Stimulated activated CD4-positive, alpha-beta T cell treated with anti-CD3 and anti-CD28 coated beads, Interleukin-4, amount 100 ng/mL, for 4 hours (primary cell): ENCODE data around the gene SKIC2.
A peak's percentile ranks its signal among the peaks of the same experiment; 100 is the strongest.
"Not testable (repeated sequence)": the region's sequence is repeated elsewhere in the genome, so short reads cannot be mapped to it uniquely, and the experiment has no call there.

Experiments
- DNase-seq, 2 experiments: peaks; one replicate each; pipeline ENCODE4 v3.0.0-alpha.2; 2020

SKIC2 gene

DNA sequence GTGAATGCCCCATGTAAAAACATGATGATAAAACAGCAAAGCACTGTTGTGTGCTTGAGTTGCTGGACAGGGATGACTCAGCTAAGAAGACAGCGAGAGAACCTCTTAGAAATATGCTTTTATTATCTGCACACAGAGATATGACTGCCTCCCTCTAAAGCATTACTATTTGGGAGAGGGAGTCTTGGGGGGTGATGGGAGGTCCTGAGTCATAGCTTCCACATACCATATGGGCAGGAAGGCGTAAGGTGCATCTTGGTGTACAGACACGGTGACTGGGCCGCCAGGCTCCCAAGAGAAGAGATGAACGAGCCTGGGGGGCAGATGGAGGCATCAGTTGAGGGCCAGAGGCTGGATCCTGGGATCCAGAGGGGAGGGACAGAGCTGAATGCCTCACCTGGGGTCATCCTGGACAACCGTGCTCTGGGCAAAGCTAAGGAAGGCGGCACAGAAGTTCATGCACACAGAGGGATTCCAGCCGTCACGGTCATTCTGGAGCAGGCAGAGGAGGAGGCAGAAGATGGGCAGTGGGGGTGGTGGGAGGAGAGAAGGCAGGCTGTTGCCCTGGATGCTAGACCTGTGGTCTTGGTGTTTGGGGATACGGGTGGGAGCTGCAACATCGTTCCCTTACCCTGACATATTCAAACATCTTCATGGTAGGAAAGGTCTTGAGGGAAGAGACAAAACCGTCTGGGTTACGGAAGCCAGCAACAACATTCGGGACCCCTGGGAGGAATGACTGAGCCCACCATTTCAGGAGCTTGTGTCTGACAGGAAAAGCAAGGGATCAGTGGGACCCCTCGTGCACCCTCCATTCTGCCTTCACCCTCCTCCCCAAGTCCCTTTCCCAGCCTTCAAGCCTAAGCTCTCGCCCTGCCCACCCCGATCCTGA lies 11.0 kb downstream of the SKIC2 start:
- DNase-seq, result no peak

DNA sequence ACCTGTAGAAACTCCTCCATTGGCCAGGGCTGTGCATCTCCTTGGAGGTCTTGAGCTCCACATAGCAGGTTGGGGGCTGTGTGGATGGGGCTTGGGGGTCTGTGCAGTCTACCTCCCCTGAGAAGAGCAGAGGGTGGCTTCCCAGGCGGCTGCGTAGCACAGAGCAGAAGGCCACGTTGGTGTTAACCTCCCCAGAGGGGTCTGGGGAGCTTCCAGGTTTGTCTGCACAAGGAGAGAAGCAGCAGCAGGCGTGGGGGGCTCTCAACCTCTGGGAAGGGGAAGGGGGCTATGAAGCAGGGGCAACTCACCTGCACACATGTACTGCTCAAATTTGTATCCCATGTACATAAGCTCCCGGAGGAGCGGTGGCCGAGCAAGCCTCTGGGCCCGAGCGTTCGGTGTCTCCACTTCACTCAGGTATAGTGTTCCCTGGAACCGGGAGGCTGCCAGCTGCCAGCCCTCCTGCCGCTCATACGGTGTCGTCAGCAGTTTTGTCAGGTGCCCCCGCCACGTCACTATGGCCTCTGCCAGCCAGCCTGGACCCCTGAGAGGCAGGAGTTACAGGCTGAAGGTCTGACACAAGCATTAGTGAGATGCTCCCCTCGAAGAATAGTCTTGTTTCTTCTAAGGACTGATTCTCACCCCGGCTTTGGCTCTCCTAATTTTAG lies 11.8 kb downstream of the SKIC2 start:
- DNase-seq, result no peak

DNA sequence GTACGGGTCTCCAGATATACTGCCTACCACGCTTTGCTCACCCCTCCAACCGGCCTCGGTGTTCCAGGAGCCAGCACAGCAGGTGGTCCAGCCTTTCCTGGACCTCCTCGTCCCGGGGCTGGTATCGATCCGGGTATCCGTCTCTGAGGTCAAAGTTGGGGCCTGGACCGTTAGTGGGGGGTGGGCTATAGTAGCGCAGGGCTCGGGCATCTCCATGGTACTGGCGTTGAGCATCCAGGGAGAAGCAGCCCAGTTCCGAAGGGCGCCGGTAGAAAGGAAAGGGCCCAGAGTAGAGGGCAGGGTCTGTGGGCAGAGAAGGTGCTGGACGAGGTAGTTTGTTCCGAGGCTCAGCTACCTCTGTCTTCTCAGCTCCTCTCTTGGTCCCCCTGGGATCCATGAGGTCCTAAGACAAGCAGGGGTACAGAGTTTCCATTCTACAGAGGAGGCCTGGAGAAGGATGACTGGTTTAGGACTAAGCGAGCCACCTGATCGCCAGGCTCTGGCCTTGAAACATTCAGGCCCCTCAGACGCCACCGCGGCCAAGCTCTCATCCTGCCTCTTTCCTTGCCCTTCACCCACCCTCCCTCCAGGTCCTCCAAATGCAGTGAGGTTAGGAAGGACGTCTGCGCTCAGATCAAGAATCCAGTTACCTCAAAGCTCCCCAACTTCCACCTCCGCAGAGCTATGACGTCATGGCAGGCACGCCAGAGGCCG lies 12.5 kb downstream of the SKIC2 start:
- DNase-seq, result no peak

DNA sequence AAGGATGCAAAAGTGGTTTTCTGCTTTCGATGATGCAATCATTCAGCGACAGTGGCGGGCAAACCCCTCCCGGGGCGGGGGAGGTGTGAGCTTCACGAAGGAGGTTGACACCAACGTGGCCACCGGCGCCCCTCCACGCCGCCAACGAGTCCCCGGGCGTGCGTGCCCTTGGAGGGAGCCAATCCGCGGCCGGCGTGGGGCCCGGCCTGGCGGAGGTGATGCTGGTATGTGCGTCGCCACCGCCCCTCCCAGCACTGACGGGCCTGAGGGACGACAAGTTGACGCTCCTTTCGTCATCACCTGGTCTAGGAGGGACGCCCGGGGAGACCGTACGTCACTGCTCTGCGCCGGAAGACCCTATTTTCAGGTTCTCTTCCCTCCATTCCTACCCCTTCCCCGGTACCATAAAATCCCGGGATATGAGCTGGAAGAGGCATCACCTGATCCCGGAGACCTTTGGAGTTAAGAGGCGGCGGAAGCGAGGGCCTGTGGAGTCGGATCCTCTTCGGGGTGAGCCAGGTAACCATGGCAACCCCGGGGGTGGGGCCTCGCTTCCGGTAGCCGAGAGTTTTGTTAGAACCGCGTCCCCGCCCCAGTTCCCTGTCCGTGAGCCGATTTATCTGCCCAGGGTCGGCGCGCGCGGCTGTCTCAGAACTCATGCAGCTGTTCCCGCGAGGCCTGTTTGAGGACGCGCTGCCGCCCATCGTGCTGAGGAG lies 13.2 kb downstream of the SKIC2 start, which contains the start of gene DXO:
Gene DXO (minus strand): TSS at position 146 of the 716 bp plus-strand sequence. CDS start 463 bp downstream, outside the sequence.
- peak; percentile 92 to 99 for DNase-seq

DNA sequence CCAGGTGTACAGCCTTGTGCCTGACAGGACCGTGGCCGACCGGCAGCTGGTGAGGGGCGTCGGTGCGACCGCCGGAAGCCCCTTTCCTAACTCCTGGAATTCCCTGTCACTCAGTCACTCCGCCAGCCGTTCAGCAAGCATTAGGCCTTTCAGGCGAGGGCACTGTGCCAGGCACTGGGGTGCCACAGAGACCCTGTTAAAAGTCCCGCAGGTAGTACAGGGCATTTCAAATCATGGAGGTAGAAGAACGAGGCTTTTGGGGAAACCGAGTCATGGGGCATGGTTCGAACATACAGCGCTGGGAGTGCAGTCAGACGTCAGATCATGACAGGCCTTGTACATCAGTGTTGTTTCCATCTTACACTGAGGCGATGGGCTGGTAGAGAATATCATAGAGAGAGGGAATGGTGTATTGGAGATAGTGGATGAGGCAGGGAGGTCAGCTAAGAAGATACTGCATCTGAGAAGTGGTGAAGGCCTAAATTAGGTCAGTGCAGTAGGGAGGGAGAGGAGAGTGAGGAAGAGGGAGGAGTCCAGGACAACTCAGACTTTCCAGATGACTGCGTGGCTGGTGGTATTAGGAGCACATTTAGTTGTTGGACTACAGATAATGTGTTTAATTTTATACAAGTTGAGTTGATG lies 13.9 kb downstream of the SKIC2 start:
- no peak for DNase-seq

DNA sequence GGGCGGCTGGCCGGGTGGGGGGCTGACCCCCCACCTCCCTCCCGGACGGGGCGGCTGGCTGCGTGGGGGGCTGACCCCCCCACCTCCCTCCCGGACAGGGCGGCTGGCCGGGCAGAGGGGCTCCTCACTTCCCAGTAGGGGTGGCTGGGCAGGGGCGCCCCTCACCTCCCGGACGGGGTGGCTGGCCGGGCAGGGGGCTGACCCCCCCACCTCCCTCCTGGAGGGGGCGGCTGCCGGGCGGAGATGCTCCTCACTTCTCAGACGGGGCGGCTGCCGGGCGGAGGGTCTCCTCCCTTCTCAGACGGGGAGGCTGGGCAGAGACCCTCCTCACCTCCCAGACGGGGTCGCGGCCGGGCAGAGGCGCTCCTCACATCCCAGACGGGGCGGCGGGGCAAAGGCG lies 17.1 kb downstream of the SKIC2 start:
- DNase-seq, result not testable (repeated sequence)

DNA sequence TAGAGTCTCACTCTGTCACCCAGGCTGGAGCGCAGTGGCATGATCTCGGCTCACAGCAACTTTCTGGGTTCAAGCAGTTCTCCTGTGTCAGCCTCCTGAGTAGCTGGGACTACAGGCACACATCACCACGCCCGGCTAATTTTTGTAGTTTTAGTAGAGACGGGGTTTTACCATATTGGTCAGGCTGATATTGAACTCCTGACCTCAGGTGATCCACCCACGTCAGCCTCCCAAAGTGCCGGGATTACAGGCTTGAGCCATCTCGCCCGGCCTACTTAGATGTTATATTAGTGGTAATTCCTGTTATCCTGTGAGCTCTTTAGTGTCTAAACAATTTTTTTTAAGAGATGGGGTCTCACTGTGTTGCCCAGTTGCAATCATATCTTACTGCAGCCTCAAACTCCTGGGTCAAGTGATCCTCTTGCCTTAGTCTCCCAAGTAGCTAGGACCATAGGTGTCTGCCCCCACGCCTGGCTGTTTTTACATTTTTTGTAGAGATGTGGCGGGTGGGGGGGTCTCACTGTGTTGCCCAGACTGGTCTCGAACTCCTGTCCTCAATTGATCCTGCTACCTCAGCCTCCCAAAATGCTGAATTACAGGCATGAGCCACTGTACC lies 18.9 kb downstream of the SKIC2 start:
- DNase-seq, result no peak

DNA sequence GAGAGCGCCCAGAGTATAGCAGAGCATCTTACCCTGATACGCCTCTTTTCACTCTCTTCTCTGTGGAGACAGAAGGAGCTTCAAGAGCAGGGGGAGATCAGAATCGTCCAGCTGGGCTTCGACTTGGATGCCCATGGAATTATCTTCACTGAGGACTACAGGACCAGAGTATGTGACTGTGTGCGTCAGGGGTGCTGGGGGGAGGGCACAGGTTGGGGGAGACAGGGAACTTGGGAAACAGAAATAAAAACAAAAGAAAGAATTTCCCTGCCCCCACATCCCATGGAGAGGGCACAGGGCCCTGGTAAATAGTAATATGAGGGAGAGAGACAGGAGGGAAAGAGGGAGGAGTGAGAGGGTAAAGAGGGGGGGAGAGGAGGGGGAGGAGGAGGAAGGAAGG lies 19.9 kb downstream of the SKIC2 start:
- no peak for DNase-seq

DNA sequence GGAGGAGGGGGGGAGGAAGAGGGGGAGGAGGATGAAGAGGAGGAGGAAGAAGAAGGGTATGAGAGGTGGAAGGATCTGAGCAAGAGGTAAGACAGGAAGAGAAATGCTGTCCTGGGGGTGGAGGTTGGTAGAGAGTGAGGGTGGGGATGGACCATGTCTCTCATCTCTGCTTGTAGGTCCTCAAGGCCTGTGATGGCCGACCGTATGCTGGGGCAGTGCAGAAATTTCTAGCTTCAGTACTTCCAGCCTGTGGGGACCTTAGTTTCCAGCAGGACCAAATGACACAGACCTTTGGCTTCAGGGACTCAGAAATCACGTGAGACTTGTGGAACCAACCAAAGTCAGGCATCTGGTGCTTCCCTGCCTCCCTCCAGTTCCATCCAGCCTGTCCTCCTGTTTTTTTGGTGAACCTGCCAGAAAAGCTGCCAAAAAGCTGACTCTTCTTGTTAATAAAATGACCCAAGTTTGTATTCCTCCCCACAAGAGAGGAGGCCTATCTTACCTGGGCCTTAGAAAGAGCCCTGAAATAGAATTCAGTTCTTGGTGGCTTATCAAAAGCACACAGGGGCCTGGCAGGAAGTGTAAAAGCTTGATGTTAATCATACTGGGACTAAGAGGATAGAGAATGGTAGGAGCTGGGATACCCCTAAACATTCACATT lies 20.4 kb downstream of the SKIC2 start:
- DNase-seq, result no peak

DNA sequence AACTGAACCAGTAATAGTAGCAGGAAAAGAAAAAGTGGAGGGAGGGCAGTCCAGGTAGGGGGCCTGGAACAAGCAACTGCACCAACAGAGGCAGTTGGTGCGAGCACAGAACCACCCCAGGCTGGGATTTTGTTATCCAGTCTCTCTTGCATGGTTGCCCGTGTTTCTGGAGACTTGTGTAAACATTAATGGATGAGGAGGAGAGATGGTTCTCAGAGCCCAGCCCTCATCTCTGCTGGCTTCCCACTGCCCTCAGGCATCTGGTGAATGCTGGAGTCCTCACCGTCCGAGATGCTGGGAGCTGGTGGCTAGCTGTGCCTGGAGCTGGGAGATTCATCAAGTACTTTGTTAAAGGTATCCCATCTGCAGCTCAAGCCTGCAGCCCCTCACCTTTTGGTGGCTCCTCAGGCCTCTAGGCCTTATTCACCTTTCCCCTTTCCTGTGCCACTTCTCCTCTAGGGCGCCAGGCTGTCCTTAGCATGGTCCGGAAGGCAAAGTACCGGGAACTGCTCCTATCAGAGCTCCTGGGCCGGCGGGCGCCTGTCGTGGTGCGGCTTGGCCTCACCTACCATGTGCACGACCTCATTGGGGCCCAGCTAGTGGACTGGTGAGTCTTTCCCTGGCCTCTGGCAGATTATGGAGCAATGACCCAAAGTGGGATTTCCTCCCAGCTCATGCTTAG lies 21.4 kb downstream of the SKIC2 start:
- DNase-seq, result not testable (repeated sequence)

DNA sequence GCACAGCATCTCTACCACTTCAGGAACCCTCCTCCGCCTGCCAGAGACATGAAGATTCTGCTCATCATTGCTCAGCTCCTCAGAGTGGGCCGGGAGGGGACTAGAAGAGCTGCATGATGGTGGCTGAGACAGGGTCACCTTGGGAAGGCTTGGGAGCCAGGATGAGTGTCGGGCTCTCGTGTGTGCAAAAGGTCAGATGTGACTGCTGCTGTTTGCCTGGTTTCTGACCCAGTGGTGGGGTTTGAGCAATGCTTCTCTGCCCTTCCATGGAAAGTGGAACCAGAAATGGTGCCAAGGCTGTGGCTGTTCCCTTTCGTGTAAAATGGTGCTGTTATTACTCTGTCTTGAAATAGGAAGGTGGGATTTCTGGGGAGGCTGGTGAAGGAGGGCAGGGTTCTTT lies 22.0 kb downstream of the SKIC2 start:
- not testable (repeated sequence) for DNase-seq

DNA sequence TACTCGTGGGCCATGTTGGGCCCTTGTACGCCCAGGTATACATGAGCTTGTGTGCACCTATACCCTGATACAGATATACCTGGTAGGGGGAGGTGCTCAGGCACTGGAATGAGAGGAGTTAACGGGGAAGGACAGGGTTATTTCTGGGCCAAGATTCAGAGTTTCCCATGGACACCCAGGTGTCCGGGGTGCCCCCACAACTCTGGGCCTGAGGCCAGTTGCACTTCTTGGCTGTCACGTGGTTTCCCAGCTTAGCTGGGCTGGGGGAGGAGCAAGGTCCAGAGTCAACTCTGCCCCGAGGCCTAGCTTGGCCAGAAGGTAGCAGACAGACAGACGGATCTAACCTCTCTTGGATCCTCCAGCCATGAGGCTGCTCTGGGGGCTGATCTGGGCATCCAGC lies 22.8 kb downstream of the SKIC2 start, which contains the start of gene C4A:
Gene C4A (plus strand): TSS at position 314 of the 400 bp plus-strand sequence. CDS start 51 bp downstream, at position 365.
- not testable (repeated sequence) for DNase-seq

DNA sequence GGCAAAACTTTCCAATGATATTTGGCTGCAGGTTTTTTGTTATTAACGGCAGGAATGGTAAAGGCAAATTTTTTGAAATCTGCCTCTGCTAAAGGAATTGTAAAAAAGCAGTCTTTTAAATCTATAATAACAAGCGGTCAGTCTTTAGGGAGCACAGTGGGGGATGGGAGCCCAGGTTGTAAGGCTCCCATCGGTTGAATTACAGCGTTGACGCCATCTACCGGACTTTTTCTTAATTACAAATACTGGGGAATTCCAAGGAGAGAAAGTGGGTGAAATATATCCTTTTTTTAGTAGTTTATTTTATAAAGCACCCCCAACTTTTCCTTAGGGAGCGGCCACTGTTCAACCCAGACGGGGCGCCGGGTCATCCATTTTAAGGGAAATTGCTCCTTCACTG lies 30.4 kb downstream of the SKIC2 start:
- DNase-seq, result not testable (repeated sequence)

DNA sequence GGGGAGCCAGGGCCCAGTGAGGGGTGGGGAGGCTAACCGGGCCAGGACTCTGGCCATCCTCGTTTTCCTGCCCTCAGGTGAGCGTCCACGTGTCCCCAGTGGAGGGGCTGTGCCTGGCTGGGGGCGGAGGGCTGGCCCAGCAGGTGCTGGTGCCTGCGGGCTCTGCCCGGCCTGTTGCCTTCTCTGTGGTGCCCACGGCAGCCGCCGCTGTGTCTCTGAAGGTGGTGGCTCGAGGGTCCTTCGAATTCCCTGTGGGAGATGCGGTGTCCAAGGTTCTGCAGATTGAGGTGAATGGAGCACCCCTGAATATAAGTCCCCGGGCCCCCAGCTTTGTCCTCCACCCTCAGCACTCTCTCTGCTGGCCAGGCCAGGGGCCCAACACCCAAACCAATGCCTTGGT lies 35.4 kb downstream of the SKIC2 start:
- DNase-seq, result not testable (repeated sequence)

DNA sequence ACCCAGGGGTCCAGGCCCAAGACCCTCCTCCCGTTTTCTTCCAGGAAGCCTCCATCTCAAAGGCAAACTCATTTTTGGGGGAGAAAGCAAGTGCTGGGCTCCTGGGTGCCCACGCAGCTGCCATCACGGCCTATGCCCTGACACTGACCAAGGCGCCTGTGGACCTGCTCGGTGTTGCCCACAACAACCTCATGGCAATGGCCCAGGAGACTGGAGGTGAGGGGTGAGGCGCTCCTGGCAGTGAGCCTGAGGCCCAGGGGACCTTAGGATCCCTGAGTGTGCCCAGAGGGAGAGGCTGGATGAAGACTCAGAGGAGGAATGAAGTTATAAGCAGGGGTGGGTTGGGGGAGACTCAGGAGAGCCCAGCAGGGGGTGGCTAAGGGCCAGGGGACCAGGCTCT lies 37.4 kb downstream of the SKIC2 start:
- DNase-seq, result not testable (repeated sequence)

DNA sequence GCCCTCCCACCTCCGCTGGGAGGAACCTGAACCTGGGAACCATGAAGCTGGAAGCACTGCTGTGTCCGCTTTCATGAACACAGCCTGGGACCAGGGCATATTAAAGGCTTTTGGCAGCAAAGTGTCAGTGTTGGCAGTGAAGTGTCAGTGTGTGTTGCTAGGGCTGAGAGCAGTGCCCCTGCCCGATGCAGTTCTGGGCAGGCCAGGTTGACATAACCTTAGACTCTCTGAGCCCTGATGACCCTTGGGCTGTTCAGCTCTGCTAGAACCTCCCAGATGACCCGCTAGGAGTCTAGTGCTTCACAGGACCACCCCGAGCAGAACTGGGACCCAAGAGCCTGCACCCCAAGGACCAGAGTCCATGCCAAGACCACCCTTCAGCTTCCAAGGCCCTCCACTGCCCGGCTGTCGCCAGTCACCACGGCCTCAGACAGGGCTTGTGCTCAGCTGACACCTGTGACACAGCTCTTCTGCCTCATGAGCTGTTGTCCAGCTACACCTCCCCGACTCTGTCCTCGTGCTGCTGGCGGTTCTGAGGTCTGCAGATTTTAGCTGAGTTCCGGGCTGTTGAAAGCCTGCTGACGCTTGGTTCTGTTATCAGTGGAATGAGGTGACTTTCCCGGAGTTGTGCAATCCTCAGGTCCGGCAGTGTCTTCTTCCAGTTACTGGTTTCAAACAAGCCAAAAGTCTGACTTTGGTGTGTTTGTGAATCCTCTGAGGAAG lies 43.7 kb downstream of the SKIC2 start:
- not testable (repeated sequence) for DNase-seq

DNA sequence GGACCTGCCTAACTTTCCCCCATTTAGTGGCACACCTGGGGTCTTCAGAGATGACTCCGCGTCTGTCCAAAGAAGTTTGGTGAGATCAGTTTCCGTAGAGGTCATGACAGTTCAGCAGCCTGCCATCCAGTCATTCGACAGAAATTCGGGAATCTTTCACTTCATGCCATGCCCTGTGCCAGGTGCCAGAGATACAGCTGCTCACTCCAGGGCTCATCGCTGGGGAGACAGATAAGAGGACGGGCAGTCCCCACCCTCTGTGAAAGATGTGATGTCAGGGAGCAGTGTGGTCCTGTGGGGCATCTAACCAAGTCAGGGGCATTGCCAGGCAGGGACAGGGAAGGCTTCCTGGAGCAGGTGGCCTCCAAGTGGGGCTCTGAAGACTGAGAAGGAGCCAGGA lies 44.3 kb downstream of the SKIC2 start:
- DNase-seq, result not testable (repeated sequence)

DNA sequence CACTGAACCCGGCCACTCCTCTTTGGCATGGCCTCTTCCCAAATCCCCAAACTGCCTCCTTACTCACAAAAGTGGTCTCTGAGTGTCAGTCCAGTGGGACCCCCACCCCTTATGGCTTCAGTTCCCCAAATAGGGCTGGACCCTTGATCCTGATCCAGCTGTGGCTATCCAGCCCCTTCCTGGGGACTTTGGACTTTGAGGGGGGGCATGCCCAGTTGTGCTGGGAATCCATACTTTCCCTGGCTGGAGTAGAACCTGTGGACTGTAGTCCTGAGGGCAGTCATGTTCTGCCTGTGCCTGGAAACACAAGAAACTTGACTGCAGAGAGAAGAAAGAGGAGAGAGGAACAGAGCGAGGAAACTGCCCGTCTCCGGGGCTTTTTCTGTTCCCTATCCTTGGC lies 45.4 kb downstream of the SKIC2 start:
- not testable (repeated sequence) for DNase-seq

DNA sequence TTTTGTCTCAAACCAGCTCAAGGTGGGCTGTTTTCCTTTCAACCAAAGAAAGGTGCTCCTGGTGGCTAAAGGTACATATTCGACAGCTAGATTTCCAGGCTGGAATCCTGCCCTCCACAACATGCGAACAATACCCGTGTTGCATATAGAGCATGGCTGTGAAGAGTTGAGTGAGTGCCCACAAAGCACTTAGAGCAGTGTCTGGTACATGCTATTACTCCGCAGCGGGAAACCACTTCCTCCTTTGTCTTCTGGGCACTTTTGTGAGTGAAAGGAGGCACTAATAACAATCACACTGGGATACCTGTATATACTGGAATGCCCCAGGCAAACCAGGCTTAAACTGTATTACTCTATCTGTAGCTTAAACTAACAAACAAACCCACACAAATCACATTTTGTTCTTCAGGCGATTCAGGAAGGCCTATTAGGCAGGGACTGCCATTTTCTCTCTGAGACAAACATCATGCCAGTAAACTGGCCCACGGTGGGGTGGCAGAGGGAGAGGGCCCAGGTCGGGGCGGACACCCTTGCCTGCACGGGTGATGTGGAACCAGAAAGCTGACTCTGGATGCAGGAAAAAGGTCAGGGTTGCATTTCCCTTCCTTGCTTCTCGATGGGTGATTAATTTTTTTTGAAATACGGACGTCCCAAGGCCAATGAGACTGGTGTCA lies 46.0 kb downstream of the SKIC2 start:
- DNase-seq, result not testable (repeated sequence)
